Cerebellar cortex (tissue), 1 donor: ENCODE measurements around the gene RAB4A.

ENCODE experiments used
- DNase-seq: peaks from one replicate; pipeline ENCODE4 v3.0.0-alpha.2; 2015; ENCODE audit warnings: low spot score

The RAB4A gene

GRCh38 chr1:229339520-229339919, 68.6 kb downstream of the RAB4A start:
- peak; percentile 28 for DNase-seq

GRCh38 chr1:229340496-229340895, 69.6 kb downstream of the RAB4A start:
- peak; percentile 83 for DNase-seq

- DNase-seq: peak; percentile 82
These were observed 71.1 kb downstream of the RAB4A start for GRCh38 chr1:229341774-229342655.

GRCh38 chr1:229342656-229343569, 72.0 kb downstream of the RAB4A start, which contains the start of gene CCSAP:
Gene CCSAP (minus strand): TSS chr1:229343047. CDS start chr1:229342465, 582 bp downstream.
- DNase-seq: peak; percentile 47

GRCh38 chr1:229344139-229344538, 73.2 kb downstream of the RAB4A start:
- no peak for DNase-seq

- no peak for DNase-seq
These were observed 74.2 kb downstream of the RAB4A start for GRCh38 chr1:229344937-229345684.

GRCh38 chr1:229347528-229347927, 76.6 kb downstream of the RAB4A start:
- no peak for DNase-seq

- DNase-seq: no peak
These were observed 78.8 kb downstream of the RAB4A start for GRCh38 chr1:229349463-229350385.

GRCh38 chr1:229352975-229353374, 82.1 kb downstream of the RAB4A start:
- no peak for DNase-seq

GRCh38 chr1:229354226-229354625, 83.3 kb downstream of the RAB4A start:
- no peak for DNase-seq
